Measurements from ENCODE around the gene NCOA7.

DNA sequence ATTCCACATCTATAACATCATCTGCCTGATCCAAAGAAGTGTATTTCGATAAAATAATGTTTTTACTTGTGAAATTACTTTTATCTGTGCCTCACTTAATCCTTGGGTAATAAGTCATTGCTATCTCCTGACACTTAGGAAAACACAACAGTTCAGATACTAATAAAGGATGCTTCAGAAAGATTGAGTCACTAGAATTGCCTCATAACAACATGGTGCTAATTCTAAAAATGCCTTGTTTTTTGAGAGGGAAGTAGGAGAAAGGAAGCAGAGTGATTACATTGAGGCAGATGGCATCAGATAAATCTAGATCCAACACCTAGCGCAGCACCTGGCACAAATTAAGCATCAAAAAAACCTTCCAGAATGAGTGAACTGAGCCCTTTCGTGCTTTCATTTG is 69.0 kb downstream of the NCOA7 start:
- TF ChIP-seq, protein P1, sequence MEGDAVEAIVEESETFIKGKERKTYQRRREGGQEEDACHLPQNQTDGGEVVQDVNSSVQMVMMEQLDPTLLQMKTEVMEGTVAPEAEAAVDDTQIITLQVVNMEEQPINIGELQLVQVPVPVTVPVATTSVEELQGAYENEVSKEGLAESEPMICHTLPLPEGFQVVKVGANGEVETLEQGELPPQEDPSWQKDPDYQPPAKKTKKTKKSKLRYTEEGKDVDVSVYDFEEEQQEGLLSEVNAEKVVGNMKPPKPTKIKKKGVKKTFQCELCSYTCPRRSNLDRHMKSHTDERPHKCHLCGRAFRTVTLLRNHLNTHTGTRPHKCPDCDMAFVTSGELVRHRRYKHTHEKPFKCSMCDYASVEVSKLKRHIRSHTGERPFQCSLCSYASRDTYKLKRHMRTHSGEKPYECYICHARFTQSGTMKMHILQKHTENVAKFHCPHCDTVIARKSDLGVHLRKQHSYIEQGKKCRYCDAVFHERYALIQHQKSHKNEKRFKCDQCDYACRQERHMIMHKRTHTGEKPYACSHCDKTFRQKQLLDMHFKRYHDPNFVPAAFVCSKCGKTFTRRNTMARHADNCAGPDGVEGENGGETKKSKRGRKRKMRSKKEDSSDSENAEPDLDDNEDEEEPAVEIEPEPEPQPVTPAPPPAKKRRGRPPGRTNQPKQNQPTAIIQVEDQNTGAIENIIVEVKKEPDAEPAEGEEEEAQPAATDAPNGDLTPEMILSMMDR (IDR thresholded peaks at IDR 0.05): no peak
- TF ChIP-seq POLR2A (IDR thresholded peaks at IDR 0.05): no peak
- no peak for TF ChIP-seq EP300 (IDR thresholded peaks at IDR 0.05)
